NT2/D1 (cell line): ENCODE data around the gene RPH3AL.

Experiments used
- YY1 ChIP-seq: IDR thresholded peaks from 2 replicates; pipeline ENCODE4 v1.6.1; 2011; ENCODE audit not compliant: insufficient read length, insufficient read depth
- ZNF274 ChIP-seq: IDR thresholded peaks from 2 replicates; pipeline ENCODE4 v1.6.1; 2011; ENCODE audit warnings: mild to moderate bottlenecking, low read depth, low read length

- TF ChIP-seq ZNF274 (no peak), YY1 (no peak)
Measured at GRCh38 chr17:353838-354234, 1.2 kb upstream of the RPH3AL start.
